ENCODE data around the gene OTULINL.

OTULINL gene

DNA sequence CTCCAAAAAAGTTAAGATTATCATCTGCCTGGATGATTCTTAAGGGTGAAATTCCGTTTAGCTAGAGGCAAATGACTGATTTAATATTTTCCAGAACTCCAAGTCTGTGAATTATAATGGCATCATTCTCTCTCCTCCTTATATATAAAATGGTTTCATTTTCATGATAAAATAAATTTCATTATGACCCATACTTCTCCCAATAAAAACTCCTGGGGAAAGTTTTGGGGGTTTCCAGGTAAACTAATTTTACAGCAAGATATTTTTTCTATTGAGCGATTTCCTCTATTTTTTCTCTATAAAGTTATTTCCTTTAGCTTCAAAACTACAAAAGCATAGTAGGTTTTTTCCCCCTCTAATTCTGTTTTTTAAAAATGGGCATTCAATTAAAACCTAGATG, 75.3 kb downstream of the OTULINL start:
- TF ChIP-seq ZNF274 (IDR thresholded peaks at IDR 0.05; ENCODE audit: low read depth, low read length): no peak
- no peak overlapping the region for H3K4me3 ChIP-seq (ENCODE audit: low read length)

DNA sequence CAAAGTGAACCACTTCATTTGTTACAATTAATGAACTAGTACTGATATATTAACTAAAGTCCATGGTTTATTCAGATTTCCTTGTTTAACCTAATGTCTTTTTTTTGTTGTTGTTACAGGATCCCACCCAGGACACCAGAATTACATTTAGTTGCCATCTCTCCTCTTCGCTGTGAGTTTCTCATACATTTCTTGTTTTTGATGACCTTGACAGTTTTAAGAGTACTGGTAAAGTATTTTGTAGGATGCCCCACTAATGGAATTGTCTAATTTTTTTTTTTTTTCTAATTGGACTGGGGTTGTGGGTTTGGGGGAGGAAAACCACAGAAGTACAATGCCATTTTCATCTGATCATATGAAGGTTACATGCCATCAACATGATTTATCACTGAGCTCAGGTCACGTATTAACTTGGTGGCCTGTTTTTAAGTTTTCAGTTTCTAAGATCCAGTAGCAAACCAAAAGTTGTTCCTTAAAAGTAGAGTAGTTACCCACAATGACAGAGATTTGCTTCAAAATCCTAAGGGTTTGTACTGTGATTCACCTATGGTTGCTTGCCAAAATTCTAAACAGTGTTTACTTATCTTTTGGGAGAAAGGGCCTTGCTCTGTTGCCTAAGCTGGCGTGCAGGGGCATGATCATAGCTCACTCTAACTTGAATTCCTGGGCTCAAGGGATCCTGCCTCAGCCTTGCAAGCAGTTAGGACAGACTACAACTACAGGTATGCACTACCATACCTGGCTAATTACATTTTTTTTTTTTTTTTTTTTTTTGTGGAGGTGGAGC, 78.4 kb downstream of the OTULINL start:
- H3K4me3 ChIP-seq (ENCODE audit: low read length): no peak overlapping the region
- no peak for TF ChIP-seq ZNF274 (IDR thresholded peaks at IDR 0.05; ENCODE audit: low read depth, low read length)

DNA sequence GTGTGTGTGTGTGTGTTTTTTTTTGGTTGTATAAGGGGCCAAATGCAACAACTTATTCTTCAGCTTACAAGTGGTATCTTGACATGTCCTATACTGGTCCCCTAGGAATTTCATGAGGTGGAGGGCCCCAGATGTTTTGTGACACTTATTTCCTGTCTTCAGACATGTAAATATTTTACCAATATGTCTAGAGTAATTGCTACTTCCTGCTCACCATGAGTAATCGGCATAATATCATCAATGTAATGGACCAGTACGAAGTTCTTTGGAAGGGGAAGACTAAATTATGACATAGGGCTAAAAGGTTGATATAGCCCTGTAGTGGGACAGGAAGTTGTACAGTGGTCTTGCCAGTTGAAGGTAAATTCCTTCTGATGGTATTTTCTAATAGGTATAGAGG, 79.2 kb downstream of the OTULINL start:
- H3K4me3 ChIP-seq (ENCODE audit: low read length): no peak overlapping the region
- TF ChIP-seq ZNF274 (IDR thresholded peaks at IDR 0.05; ENCODE audit: low read depth, low read length): no peak

Data from GM08714 (cell line).